NCI-H2029 treated with DMSO at 0.1 percent for 48 hours (cell line): ENCODE measurements around the gene DUSP7.

ENCODE experiments used
- DNase-seq: peaks from one replicate; lab custom pipeline; 2025; lab: John Stamatoyannopoulos, UW

DUSP7 gene

GRCh38 chr3:52006017-52006819 is 50.2 kb downstream of the DUSP7 start:
- DNase-seq: no peak

DNA sequence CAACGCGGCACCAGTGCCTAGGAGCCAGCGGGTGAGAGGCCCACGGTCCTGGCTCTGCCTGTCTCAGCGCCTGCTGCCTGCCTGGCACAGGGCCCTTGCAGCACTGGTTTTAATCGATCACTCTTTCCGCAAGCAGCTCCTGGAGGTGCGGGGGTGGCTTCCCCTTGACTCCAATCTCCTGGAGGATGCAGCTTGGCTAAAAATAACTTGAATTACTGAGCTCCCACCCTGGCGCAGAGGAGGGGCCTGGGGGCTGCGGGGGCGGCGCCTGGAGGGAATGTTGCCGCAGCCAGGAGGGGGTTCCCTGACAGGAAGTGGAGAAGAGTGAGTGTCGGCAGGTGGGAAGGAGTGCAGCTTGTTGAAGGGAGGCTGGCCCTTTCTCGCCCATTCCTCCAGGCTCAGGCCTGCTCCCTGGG is 50.8 kb downstream of the DUSP7 start:
- no peak for DNase-seq

GRCh38 chr3:52004906-52005395 is 51.4 kb downstream of the DUSP7 start:
- no peak for DNase-seq

DNA sequence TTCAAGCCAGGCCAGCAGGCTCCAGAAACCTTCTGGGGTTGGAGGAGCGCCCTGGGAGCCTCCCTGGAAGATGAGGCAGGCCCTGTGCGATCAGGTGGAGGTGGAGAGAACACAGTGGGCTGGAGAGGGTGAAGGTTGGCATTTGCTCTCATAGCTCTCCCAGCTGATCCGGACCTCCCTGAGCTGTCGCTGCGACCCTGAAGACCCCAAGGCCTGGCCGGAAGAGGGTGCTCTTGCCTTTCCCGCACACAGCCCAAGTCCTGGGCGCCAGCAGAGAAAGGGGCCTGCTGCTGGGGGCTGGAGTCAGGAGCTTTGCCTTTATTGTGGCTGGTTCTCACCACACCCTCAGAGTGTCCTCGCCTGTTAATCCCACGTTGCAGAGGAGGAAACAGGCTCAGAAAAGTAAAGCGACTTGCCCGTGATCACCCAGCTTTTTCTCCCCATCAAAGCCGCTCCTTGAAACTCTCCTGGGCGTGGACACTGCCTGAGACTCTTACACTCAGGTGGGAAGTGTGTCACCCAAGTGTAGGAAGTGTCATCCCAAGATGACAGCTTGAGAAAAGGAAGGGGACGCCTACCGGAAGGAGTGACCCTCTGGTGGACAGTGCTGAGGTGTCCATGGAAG is 52.1 kb downstream of the DUSP7 start:
- no peak for DNase-seq

GRCh38 chr3:52002748-52003147 is 53.6 kb downstream of the DUSP7 start:
- DNase-seq: no peak

DNA sequence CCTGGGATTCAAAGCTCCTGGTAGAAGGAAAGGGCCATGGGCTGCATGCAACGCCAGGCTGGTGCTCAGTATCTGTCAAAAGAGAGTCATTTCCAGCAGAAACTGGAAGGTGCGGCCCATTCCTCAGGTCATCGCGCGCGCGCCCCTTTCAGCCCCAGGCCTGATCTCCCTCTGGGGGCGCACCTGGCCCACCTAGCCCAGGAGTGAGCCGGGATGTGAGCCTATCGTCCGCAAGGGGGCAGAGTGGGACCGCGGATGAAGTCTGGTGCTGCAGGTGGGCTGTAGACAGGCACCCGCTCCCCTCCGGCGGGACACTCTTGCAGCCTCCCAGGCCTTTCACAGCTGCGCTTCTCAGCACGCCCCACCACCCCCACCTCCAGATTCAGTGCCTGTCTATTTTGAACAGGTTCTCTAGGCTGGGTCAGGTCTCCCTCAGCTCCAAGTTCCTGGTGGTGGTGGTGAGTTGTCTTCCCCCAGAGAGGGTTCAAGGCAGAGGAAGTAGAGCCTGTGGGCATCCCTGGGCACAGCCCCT is 54.9 kb downstream of the DUSP7 start:
- no peak for DNase-seq

DNA sequence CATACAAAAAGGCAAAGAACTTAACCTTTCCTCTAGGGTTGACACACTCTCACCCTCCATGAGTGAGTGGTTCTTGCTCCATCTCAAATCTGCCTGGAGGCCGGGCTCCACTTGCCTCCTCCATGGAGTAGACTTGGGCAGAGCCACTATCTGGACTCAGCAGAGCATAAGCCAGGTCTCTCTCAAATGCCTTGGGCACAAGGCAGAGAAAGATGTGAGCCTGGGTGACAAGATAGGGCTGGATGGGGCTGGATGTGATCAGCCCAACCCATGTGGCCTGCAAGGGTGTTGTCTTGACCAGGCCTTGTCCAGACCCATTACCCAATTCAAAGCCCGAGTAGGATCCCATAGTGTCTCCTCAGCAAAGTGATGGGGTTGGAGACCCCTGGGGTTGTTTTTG is 56.5 kb downstream of the DUSP7 start:
- no peak for DNase-seq
